MCF 10A (cell line): Measurements from ENCODE around the gene TWSG1. TPM values are rescaled to one million over a fixed set of nuclear protein-coding genes. Genes with fewer than 3 reads are reported as not detected.

ENCODE experiments used
- BruUV-seq: library from RNA; stranded (reverse); fragments of 400-500 nt; replicated peaks from 2 replicates; lab custom pipeline; 2021; lab: Mats Ljungman, UMichigan
- CTCF ChIA-PET: fragments of 300-600 bp; sonication (Branson Sonifier 250); formaldehyde crosslinking; extraction: SDS; loops from one replicate; lab custom pipeline; 2021; ENCODE audit warnings: antibody characterized with exemption, inconsistent platforms; lab: Yijun Ruan, JAX
- POLR2A ChIA-PET: fragments of 300-600, 350-650 bp; sonication (Branson Sonifier 250); formaldehyde crosslinking; extraction: SDS; loops from one replicate; lab custom pipeline; 2020; ENCODE audit warnings: antibody characterized with exemption, inconsistent platforms; lab: Yijun Ruan, JAX
- DNase-seq: peaks from one replicate; pipeline ENCODE4 v3.0.0-alpha.2; 2018; ENCODE audit not compliant: unreplicated experiment
- H3K27ac Mint-ChIP-seq: one replicate; pipeline ENCODE4 v1.8.0; 2022; ENCODE audit warnings: mild to moderate bottlenecking, low read depth, mixed read lengths; ENCODE audit not compliant: unreplicated experiment
- H3K27me3 Mint-ChIP-seq: one replicate; pipeline ENCODE4 v1.8.0; 2022; ENCODE audit warnings: mixed read lengths; ENCODE audit not compliant: insufficient read depth, unreplicated experiment
- H3K36me3 Mint-ChIP-seq: one replicate; pipeline ENCODE4 v1.8.0; 2022; ENCODE audit warnings: mild to moderate bottlenecking, moderate library complexity, mixed read lengths; ENCODE audit not compliant: insufficient read depth, unreplicated experiment
- H3K4me1 Mint-ChIP-seq: one replicate; pipeline ENCODE4 v1.8.0; 2022; ENCODE audit warnings: mixed read lengths; ENCODE audit not compliant: insufficient read depth, unreplicated experiment
- H3K4me3 Mint-ChIP-seq: one replicate; pipeline ENCODE4 v1.8.0; 2022; ENCODE audit warnings: mild to moderate bottlenecking, moderate library complexity, mixed read lengths; ENCODE audit not compliant: unreplicated experiment
- H3K9me3 Mint-ChIP-seq: one replicate; pipeline ENCODE4 v1.8.0; 2022; ENCODE audit warnings: mixed read lengths; ENCODE audit not compliant: unreplicated experiment
- intact Hi-C: fragments of 100-400 bp; cut with micrococcal nuclease; formaldehyde crosslinking; loops from 2 replicates; pipeline ENCODE4 v1.14.1; 2022
- total RNA-seq: library from RNA; stranded (reverse); gene quantifications from 2 replicates; pipeline ENCODE4 v1.2.3, GENCODE V29; 2022
- TF ChIP-seq, protein P1 (sequence below): fragments of 200-600 bp; IDR thresholded peaks from one replicate; pipeline ENCODE4 v1.8.0; 2022; ENCODE audit warnings: antibody characterized with exemption, mild to moderate bottlenecking; ENCODE audit not compliant: unreplicated experiment

Gene TWSG1
- total RNA-seq, 1 experiment from 2014 or later, result 26.0 TPM

DNA sequence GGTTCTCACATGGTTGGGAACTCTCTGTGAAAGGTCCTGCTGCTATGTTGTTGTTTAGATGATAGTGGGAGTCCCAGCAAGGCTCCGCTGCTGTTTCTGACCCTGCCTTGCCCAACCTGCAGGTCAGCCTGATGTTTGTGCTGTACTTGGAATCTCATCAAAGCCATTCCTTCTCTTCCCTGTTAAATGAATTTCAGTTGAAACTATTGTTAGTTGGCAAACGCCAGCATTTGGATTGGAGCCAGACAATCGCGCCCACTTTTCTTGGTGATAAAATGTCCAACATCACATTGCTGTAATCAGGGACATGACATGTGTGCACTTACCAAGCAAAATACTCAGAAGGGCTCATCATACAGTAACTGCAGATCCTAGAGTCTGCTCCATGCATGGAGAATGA, 12.8 kb upstream of the TWSG1 start:
- Mint-ChIP-seq H3K4me3 (no peak overlapping the region), H3K27ac (no peak overlapping the region), H3K9me3 (no peaks in the 10 kb centered on the region), H3K36me3 (no peaks in the 10 kb centered on the region), H3K27me3 (no peaks in the 10 kb centered on the region), H3K4me1 (peaks cover 19% of the 10 kb centered on the region)
- BruUV-seq, result no TSS peak
- CTCF ChIA-PET, result interaction anchor here (0.6 to 0.7 kb wide), 2 partner anchors 44 to 1951 kb away, joined by 3 read pairs; no protein-coding TSS in a partner anchor
- POLR2A ChIA-PET, result interaction anchor here (0.5 to 1.7 kb wide), 3 partner anchors 13 to 70 kb away, joined by 3 to 5 read pairs (median 3); partner anchors contain the start of gene TWSG1
- intact Hi-C loops, result no loop called here
- DNase-seq, result no peak
- TF ChIP-seq, protein P1, sequence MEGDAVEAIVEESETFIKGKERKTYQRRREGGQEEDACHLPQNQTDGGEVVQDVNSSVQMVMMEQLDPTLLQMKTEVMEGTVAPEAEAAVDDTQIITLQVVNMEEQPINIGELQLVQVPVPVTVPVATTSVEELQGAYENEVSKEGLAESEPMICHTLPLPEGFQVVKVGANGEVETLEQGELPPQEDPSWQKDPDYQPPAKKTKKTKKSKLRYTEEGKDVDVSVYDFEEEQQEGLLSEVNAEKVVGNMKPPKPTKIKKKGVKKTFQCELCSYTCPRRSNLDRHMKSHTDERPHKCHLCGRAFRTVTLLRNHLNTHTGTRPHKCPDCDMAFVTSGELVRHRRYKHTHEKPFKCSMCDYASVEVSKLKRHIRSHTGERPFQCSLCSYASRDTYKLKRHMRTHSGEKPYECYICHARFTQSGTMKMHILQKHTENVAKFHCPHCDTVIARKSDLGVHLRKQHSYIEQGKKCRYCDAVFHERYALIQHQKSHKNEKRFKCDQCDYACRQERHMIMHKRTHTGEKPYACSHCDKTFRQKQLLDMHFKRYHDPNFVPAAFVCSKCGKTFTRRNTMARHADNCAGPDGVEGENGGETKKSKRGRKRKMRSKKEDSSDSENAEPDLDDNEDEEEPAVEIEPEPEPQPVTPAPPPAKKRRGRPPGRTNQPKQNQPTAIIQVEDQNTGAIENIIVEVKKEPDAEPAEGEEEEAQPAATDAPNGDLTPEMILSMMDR, result no peak

DNA sequence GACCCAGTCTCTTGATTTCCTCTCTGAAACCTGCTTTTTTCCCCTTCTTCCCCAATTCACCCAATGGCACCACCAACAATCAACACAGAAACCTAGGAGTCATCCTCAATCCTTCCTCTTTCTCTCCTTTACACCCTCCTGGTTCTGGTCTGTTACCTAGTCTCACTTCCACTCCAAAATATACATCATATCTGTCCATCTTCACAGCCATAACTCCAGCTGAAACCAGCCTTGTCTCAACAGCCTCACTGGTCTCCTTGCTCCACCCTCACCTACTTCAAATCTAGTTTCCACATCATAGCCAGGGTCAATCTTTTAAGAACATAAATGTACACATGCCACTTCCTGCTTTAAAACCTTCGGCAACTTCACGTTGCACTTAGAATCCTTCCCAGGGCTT, 11.8 kb upstream of the TWSG1 start:
- DNase-seq, result no peak
- POLR2A ChIA-PET, result interaction anchor here (0.7 kb wide), 1 partner anchor 14 kb away, joined by 4 read pairs; no protein-coding TSS in a partner anchor
- Mint-ChIP-seq H3K4me3 (no peak overlapping the region), H3K27ac (no peak overlapping the region), H3K9me3 (no peaks in the 10 kb centered on the region), H3K36me3 (no peaks in the 10 kb centered on the region), H3K4me1 (peaks cover 19% of the 10 kb centered on the region), H3K27me3 (no peaks in the 10 kb centered on the region)
- BruUV-seq, result no TSS peak
- TF ChIP-seq, protein P1, result no peak
- intact Hi-C loops, result no loop called here
- CTCF ChIA-PET, result interaction anchor here (1.0 kb wide), 1 partner anchor 191 kb away, joined by 3 read pairs; no protein-coding TSS in a partner anchor

DNA sequence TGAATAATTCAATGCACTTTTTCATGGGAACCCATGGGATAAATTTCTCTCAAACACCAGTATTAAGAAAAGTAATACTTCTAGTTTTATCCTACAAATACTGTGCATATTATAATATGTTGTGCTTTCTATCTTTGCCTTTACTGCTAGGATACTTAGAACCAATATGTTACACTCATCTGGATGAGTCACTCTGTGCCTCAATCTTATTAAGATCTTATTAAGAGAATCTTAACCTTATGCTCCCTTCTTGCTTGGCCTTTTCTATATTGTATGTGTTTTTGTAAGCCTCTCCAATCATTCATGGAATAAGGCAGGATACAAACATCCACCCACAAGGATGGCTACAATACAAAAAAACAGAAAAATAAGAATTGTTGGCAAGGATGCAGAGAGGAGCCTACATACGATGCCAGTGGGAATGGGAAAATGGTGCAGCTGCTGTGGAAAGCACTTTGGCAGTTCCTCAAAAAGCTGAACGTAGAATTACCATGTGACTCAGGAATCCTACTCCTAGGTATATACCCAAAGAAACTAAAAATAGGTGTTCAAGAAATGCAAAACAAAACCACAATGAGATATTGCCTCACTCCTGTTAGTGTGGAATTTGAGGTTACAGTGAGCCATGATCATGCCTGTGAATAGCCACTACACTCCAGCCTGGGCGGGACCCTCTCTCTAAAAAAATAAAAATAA, 10.7 kb upstream of the TWSG1 start:
- peaks cover 6% of the 10 kb centered on the region for H3K9me3 Mint-ChIP-seq
- peak; percentile 72 for DNase-seq
- intact Hi-C loops, result no loop called here
- ChIA-PET CTCF (no interaction called here), POLR2A (interaction anchor here (0.6 to 0.8 kb wide), 2 partner anchors 8 to 111 kb away, joined by 3 to 5 read pairs; no protein-coding TSS in a partner anchor)
- H3K36me3 Mint-ChIP-seq, result no peaks in the 10 kb centered on the region
- TF ChIP-seq, protein P1, result no peak
- H3K4me1 Mint-ChIP-seq, result peaks cover 19% of the 10 kb centered on the region
- no peak overlapping the region for H3K27ac Mint-ChIP-seq
- no peaks in the 10 kb centered on the region for H3K27me3 Mint-ChIP-seq
- no peak overlapping the region for H3K4me3 Mint-ChIP-seq
- no TSS peak for BruUV-seq

DNA sequence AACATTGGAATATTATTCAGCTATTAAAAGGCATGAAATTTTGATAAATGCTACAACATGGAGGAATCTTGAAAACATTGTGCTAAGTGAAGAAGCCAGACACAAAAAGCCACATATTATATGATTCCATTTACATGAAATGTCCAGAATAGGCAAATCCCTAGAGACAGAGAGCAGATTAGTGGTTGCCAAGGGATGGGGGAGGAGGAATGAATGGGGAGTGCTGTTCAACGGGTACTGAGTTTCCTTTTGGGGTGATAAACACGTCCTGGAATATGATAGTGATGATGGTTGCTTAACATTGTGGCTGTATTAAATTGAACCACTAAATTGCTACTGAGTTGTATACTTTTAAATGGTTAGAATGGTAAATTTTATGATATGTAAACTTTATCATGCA, 8.9 kb upstream of the TWSG1 start:
- CTCF ChIA-PET, result no interaction called here
- intact Hi-C loops, result no loop called here
- Mint-ChIP-seq H3K27me3 (no peaks in the 10 kb centered on the region), H3K27ac (no peak overlapping the region), H3K4me1 (peaks cover 25% of the 10 kb centered on the region), H3K36me3 (no peaks in the 10 kb centered on the region), H3K4me3 (no peak overlapping the region), H3K9me3 (peaks cover 8% of the 10 kb centered on the region)
- no TSS peak for BruUV-seq
- TF ChIP-seq, protein P1, result no peak
- no peak for DNase-seq
- POLR2A ChIA-PET, result interaction anchor here (0.6 kb wide), 1 partner anchor 63 kb away, joined by 4 read pairs; no protein-coding TSS in a partner anchor
